GM18858 (cell line): ENCODE measurements around the gene GNAZ.

Experiments used
- ATAC-seq: cut with Tn5 transposase; IDR thresholded peaks from one replicate; pipeline ENCODE4 v1.9.1; 2021; ENCODE audit not compliant: unreplicated experiment

GNAZ gene

DNA sequence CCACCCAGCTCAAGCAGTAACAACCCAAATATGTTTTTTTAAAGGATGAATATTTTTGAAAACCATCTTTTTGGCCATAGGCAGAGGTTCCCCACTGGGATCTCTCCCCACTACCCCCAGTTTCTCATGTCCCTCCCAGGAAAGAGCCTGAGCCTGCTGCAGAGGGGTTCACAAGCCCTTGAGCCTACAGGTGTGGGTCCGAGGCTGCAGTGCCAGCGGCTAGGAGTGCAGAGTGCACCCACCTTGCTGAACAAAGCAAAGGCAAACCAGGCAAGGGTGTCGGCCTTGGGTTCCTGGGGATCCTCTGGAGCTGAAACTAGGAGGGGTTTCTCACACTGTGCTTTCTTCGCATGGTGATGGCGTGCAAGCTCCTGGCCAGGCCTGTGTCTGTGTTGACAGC is 35.0 kb downstream of the GNAZ start:
- no peak for ATAC-seq

DNA sequence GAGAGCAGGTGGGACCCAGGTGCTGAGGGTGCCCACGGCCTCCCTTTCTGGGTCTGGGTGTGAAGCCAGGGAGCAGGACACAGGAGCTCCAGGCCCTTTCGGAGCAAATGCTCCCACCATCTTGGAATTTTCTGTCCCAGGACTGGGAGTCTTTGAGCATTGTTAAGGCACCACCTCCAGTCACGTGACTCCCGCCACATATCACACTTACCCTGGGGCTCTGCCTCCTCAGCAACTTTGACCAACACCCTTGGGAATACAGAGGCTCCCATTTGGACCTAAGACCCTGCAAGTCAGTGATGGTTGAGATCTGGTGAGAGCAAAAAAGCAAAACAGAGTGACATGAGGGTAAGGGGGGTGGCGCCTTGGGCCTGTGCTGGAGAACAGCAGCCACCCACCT is 35.6 kb downstream of the GNAZ start:
- ATAC-seq, result no peak

DNA sequence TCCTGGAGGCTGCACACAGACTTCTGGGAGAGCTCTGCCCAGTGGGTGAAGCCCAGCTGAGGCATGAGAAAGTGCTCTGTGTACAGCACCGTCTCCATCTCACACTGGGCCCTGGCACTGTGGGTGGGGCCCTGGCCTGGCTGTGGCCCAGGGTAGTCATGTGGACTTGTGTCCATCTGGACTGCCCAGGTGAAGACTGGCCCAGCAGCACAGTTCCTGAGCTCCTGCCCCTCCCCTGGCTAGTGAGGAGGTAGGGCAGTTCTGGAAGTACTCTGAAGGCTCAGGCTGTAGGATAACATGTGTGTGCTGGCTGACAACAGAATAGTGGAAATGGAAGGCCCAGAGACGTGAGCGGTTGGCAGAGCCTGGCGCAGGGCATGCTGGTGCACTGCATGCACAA is 36.0 kb downstream of the GNAZ start:
- no peak for ATAC-seq

DNA sequence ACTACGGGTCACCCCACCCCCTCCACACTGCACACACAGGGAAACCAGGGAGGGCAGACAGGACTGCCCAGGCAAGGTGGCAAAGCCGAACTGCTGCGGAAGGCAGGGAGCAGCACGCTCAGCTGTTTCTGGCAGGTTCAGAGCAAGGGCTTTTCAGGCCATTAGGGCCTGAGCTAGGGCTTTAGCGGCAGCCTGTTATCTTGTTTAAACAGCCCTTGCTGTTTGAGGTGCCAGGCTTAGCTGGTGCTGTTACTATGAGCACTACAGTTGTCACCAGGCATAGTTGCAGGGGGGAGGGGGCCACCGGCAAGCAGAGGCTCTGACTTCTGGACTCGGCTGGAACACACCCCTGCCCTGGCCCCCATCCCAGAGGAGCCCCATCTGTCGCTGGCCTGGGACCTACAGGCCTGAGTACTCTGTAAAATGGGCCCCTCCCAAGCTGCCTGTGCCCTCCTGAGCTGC is 36.6 kb downstream of the GNAZ start:
- ATAC-seq, result no peak

DNA sequence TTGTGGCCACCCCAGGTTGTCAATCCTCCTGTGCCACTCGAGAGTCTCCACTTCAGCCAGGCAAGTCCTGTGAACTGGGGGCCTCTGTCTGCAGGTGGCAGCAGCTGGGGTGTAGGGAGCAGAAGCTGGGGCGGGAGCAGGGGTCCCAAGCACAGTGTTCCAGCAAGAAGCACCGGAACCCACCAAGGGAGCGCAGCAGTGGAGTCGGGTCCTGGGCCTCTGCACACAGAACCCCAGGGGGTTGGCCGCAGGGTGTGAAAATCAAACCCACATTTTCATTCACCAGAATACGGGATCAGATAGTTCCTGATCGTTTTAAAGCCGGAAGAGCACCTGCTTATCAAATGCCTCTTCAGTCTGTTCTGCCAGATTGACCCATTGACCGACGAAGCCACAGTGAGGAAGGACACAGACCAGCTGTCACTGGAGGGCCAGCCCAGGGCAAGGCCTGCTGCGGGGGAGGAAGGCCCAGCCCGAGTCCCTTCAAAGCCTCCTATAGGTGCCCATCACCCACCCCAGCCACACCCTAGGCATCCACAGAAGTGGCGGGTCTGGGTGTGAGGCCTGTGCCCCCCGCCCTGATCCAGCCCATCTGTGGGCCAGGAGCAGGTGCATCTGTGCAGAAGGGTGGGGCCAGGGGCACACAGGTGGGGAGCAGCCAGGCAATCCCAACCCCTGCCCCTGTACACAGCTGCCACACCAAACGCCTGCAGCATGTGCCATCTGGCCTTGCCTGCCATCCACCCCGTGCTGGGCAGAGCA is 37.3 kb downstream of the GNAZ start:
- ATAC-seq, result no peak

DNA sequence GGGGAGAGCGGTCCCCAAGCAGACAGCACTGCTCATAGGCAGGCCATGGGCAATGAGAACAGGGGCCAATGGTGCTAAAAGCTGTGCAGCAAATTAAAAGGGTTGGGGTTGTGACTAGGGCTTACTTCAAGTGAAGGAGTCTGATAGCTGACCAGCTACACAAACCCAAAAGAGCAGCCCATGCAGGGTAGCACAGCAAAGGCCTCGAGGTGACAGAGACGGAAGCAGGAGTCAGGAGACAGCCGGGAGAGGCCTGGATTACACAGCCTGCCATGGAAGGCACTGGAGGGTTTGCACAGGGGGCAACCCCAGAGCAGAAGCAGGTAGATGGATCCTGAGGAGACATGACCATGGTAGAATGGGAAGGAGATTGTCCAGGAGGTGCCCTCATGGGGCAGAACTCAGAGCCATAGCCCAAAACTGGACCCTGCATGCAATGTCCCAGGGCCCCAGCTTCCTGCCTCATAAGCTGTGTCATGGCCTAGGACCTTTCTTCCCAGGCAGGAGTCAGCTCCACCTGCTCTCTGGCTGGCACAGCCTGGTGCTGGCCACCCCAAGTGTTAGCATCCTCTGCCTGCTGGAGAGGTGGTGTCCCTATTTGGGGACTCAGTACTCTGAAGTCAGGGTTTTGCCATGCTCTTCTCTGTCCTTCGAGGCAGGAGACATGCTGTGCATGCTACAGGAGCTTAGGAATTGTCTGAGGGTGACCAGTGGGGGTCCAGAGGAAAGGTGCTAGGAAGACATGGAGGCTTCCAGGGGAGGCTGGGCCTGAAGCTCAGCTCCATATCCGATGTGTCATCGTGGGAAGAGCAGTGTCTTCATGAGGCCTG is 38.1 kb downstream of the GNAZ start:
- no peak for ATAC-seq

DNA sequence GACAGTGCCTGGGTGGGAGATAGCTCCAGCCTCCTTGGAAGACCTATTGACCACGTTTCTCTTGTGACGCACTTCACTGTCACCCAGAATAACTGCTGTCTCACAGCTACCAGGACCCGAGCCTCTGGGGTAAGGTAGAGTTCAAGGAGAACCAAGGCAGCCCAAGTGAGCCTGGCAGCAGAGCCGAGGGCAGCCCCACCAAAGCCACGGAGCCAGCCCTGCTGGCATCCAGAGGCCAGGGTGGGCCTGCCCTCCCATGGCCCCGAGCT is 38.7 kb downstream of the GNAZ start:
- no peak for ATAC-seq

DNA sequence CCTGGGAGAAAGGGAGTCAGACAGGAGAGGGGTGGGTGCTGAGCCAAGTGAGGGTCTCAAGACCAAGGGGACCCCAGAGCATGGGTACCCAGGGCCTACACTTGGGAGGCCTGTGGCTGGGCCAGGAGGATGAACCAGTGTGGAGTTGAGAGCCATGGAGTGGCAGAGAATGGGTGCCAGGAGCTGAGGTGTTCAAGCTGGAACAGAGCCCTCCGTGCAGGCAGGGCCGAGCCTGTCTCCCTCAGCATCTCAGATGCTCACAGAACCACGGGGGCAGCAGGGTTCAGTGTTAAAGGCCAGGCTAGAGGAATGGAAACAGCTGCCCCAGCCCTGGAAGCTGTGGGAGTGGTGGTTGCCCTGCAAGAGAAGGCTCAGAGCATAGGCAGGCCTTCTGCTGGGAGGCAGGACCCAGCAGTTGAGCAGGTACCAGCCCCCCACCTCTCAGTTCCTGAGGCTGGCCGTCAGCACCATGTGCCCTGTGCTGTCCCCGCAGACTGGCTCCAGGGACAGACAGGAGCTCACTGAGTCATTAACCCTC is 39.2 kb downstream of the GNAZ start:
- no peak for ATAC-seq

DNA sequence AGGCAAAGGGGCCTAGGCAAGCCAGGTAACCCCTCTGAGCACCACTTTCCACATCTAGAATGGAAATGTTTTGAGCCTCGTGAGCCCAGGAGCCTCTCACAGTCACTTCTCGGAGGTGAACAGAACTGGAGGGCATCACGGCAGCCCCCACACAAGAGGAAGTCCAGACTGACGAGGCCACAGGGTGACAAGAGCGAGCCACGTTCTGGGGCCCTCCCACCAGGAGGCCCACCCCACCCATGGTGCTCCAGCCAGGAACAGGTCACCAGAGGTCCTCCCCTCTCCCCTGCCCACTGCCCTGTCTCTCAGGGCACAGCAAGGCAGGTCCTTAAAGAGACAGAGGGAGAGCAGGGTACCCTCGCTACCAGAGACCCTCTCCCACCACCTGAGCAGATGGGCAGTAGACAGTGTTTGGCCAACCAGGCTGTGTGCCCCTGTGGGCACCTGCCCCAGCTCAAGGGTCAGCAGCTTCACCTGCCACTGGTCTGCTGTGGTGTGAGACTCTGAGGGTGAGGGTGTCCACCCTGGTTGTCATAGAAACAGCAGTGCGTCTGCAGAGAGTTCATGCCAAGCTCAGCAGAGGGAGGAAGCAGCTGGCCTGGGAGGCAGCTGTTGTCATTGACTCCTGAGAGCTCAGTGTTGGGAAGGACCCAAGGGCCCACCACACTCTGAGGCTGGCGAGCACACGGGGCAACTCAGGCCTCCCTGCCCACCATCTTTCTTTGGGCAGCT is 40.0 kb downstream of the GNAZ start:
- no peak for ATAC-seq

DNA sequence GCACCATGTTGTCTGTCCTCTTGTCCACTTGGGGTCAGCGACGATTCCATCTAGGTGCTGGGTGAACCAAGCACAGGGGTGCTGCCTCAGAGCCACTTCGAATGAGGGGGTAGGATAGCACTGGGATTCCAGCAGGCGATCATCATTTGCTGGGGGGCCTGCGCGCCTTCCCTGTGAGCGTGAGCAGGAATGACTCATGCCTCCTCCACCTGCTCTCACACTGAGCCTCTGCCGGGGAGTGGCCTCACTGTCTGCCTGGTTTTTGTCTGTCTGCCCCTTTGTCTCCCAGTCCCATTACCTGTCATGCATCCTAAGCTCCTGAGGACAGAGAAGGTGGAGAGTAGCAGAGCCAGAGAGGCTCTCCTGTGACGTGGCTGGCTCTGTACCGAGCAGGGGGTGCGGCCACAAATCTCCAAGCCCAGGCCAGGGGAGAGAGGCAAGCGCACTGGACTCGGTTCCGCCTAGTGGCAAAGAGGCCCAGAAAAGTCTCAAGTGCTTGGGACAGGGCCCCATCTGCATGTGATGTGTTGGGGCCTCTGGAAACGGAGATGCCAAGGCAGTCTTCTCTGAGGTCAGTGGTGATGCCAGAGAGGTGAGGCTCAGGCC is 40.7 kb downstream of the GNAZ start:
- ATAC-seq, result no peak

DNA sequence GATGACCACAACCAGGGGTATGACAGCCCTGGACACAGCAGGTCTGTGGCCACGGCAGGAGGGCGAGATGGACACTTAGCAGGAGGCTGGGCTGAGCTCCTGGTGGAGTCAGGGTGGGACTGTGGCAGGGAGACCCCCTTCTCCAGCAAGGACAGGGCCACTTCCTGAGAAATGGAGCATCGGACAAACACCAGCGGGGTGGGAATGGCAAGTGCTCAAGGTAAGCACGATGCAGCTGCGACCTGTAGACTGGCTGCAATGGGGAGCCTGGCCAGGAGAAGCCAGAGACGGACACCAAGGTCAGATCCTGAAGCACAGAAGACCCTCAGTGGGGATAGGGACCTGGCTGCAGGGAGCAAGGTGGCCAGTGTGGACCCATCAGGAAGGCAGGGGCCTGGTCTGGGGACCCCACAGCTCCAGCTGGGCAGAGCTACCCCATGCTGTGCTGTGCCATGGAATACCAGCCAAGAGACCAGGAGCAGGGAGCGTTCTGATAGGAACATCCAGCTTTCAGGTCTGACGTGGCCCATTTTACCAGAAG is 42.2 kb downstream of the GNAZ start:
- no peak for ATAC-seq

DNA sequence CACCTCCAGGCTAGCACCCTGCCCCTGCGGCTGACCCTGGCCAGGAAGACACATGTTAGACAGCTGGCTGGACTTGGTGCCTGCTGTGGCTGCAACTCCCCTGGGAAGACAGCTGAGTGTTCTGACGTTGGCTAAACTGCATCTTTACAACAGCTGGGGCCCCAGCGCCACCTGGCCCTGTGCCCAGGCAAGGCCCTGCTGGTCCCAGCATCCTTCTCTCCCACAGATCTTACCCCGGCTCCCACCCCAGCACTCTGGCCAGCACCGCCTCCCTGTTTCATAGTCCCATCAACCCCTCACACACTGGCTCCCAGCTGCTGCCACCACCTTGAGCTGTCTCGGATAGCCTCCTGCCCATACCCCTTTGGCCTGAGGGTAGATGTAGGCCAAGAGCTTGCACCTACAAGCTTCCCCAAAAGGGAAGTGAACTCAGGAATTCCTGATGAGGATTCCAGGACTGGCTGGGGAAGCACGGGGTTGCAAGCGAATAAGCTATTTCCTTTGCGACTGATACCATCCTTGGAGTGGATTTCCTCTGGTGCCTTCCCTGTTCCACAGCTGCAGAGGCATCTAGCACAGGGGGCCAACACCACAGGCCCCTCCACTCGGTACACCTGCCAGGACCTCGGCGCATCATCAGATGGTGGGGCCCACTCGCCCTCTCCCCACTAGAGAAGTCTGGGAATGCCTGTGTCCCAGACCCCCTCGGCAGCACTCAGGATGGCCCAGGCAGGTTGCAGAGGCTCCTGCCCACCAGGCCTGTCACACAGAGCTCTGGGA is 42.9 kb downstream of the GNAZ start:
- ATAC-seq, result no peak

DNA sequence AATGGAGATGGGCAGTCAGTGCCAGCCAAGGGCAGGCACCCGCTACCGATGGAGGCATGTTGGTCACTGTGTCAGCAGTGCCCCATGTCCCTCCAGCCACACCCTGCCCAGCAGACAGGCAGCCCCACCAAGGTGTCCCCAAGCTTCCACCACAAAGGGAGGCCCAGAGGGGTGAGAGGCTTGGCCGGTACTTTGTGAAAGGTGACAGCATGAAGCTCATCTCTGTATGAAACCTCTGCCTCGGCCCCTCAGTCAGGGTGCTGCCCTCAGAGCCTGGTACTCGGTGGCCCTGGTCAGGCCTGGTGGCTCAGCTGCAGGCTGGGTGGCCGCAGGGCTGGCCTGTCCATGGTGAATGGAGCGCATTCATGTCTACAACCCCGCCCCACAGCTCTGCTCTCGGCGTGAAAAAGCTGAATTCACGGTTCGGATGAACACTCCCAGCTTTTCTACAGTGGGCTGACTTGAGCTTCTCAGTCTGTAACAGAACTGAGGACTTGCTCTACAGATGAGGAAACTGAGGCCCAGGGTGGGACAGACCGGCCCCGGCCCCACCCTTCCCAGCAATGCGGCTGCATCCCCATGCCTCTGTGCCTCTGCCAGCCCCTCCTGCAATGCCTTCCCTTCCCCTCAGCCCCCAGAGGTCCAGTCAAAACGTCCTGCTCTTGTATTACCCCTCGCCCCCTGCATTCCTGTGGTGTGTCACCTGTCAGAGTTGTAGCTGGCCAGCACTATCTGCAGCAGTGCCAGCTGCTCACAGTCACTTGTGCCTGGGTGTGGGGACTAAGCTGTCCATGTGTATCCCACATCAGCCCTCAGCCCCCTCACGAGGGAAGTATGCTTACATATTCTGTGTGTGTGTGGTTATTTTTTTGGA is 43.8 kb downstream of the GNAZ start:
- no peak for ATAC-seq

DNA sequence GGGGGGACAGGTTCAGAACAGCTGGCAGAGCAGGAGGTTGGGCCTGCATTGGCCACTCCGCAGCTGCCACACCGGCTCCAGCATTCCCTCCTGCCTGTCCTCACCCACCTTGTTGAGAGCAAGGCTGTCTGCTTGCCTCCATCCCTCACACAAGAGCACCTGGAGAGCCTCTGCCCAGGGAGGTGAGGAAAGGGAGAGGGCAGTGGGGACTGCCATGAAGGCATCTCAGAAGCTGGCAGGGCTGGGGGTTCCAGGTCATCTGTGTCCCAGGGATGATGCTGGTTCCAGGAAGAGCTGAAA is 44.4 kb downstream of the GNAZ start:
- no peak for ATAC-seq

DNA sequence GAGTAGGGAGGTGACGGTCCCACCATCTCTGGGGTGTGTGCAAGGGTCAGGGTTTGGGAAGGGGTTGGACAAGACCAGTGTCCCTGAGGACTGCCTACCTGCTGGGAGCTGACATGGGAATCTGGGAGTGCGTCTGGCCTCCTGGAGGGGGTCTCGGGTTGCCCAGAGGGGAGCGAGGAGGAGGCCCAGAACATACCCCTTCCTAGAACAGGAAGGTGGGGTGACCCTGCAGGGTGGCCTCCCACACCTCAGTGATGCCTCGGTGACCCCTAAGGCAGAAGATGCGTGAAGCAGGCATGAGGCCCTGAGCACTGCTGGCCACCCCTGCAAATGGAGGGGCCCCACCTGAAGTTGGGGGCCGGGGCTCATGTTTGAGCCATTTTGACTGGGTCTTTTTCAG is 45.0 kb downstream of the GNAZ start:
- no peak for ATAC-seq

DNA sequence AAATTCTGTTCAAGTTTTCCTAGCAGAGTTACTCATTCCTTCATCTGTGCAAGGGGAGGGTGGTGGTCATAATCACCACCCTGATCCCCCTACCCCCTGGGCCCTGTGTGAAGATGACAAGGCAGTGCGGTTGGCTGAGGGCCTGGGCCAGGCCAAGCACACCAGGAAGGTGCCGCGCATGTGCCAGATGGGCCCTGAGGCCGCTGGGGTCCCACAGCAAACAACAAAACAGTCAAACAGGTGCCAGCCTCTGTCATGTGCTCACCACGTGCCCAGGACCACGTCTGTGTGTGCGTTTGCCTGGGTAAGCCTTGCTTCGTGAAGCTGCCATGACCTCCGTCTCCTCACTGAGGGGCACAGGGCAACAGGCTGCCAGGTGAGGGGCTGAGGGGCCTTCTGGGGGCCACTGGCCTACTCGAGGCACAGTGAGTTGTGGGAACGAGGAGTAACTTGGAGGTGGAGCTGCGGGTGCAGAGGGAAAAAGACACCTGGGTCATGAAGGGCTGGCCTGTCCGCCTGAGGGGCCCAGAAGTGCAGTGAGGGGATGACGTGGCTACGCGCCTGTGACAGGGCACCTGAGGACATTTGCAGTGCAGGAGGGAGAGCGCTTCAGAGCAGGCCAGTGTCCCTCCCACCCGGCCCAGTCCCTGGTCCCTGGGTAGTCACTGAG is 45.6 kb downstream of the GNAZ start:
- no peak for ATAC-seq

DNA sequence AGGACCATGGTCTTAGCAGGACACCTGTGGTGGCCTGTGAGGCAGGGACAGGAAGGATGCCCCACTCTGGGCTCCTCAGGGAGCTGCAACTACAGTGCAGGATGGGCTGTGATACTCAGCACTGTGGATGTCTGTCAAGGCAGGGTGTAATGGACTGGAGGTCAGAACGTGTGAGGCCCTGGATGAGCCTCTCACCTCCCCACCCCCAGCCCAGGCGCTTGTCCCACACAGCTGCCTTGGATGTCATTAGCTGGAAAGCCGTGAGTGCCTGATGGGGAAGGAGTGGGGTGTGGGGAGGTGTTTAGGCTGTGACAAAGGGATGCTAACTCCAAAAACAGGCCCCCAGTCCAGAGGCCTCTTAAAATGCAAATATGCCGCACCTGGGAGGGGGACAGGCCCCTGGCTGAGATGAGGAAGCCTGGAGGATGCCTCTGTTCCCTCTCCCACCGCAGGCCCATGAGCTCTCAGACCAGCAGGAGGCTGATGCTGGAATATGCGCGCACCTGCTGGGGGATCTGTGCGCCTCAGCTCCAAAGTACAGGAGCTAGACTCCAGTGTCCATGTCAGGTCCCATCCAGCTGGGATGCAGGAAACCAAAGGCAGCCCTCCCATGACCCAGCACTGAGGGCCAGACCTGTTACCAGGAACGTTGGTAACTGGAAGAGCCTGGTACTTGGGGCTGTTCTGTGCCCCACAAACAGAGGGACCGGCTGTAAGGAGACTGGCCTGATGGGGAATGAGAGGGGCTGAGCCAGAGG is 46.4 kb downstream of the GNAZ start:
- ATAC-seq, result no peak

DNA sequence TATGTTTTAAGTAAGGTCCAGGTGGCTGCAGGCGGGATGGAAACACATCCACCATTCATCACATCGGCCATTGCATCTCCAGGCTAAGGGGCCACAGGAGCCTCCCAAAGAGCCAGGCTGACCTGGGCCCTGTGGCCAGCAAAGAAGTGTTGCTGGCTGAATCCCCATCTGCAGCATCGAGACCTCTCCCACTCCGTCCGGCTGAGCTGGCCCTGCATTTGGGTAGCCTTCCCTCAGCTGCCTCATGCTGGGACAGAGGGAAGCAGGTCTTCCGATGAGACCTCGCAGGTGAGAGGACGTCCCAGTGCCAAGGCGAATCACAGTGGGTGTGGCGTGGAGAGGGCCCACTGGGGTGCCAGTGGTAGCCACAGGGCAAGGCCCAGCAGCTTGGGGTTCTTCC is 47.0 kb downstream of the GNAZ start:
- no peak for ATAC-seq
